GM21529 (cell line): Measurements from ENCODE around the gene IL16.
A peak's percentile ranks its signal among the peaks of the same experiment; 100 is the strongest.
"Not testable (repeated sequence)": the region's sequence is repeated elsewhere in the genome, so short reads cannot be mapped to it uniquely, and the experiment has no call there.

Source experiments
- ATAC-seq: cut with Tn5 transposase; IDR thresholded peaks from one replicate; pipeline ENCODE4 v1.9.1; 2021; ENCODE audit not compliant: unreplicated experiment

IL16 gene

GRCh38 chr15:81331600-81331999, 134.9 kb downstream of the IL16 start:
- no peak for ATAC-seq

GRCh38 chr15:81332326-81332725, 135.6 kb downstream of the IL16 start:
- no peak for ATAC-seq

- ATAC-seq = no peak
Observed at GRCh38 chr15:81333363-81333762, 136.7 kb downstream of the IL16 start.

- ATAC-seq = no peak
Observed at GRCh38 chr15:81334768-81335435, 138.2 kb downstream of the IL16 start.

- no peak for ATAC-seq
Observed at GRCh38 chr15:81335631-81336030, 139.0 kb downstream of the IL16 start.

- peak; percentile 53 for ATAC-seq
Observed at GRCh38 chr15:81336568-81336967, 139.9 kb downstream of the IL16 start.

GRCh38 chr15:81337241-81337640, 140.6 kb downstream of the IL16 start:
- ATAC-seq = no peak

GRCh38 chr15:81337713-81338157, 141.1 kb downstream of the IL16 start:
- ATAC-seq = no peak

GRCh38 chr15:81338170-81339007, 141.7 kb downstream of the IL16 start:
- no peak for ATAC-seq

GRCh38 chr15:81339321-81339720, 142.6 kb downstream of the IL16 start:
- no peak for ATAC-seq

- no peak for ATAC-seq
Observed at GRCh38 chr15:81339851-81340250, 143.2 kb downstream of the IL16 start.

- no peak for ATAC-seq
Observed at GRCh38 chr15:81341351-81341750, 144.7 kb downstream of the IL16 start.

- no peak for ATAC-seq
Observed at GRCh38 chr15:81343371-81343770, 146.7 kb downstream of the IL16 start.

GRCh38 chr15:81346611-81347010, 149.9 kb downstream of the IL16 start:
- no peak for ATAC-seq

- no peak for ATAC-seq
Observed at GRCh38 chr15:81347910-81348309, 151.2 kb downstream of the IL16 start.

GRCh38 chr15:81348691-81349090, 152.0 kb downstream of the IL16 start:
- ATAC-seq = not testable (repeated sequence)

- no peak for ATAC-seq
Observed at GRCh38 chr15:81349271-81349670, 152.6 kb downstream of the IL16 start.

GRCh38 chr15:81351651-81352050, 155.0 kb downstream of the IL16 start:
- no peak for ATAC-seq

GRCh38 chr15:81356252-81356651, 159.6 kb downstream of the IL16 start:
- ATAC-seq = no peak

GRCh38 chr15:81357180-81357686, 160.6 kb downstream of the IL16 start:
- no peak for ATAC-seq

GRCh38 chr15:81358248-81358647, 161.6 kb downstream of the IL16 start:
- ATAC-seq = no peak

GRCh38 chr15:81360491-81360890, 163.8 kb downstream of the IL16 start:
- ATAC-seq = no peak
